IPS-18c (cell line): ENCODE measurements around the gene PARD3.

Experiments used
- H3K4me3 ChIP-seq: 2 replicates; pipeline ENCODE4 v1.7.0; 2013; ENCODE audit warnings: low read depth, mild to moderate bottlenecking, low read length, moderate library complexity; ENCODE audit not compliant: insufficient read depth
- H3K9me3 ChIP-seq: one replicate; pipeline ENCODE4 v1.6.1; 2013; ENCODE audit warnings: mild to moderate bottlenecking, low read length, moderate library complexity; ENCODE audit not compliant: control insufficient read depth, insufficient read depth

The PARD3 gene

GRCh38 chr10:34781711-34782110 lies 33.4 kb downstream of the PARD3 start:
- Histone ChIP-seq H3K4me3 (no peak overlapping the region), H3K9me3 (no peaks in the 10 kb centered on the region)

- Histone ChIP-seq H3K4me3 (no peak overlapping the region), H3K9me3 (no peaks in the 10 kb centered on the region)
Observed at GRCh38 chr10:34780818-34781380, 34.2 kb downstream of the PARD3 start.

- H3K4me3 ChIP-seq, result no peak overlapping the region
- H3K9me3 ChIP-seq, result no peaks in the 10 kb centered on the region
Observed at GRCh38 chr10:34778237-34778636, 36.9 kb downstream of the PARD3 start.

GRCh38 chr10:34776090-34776690 lies 38.9 kb downstream of the PARD3 start:
- H3K9me3 ChIP-seq, result no peaks in the 10 kb centered on the region
- no peak overlapping the region for H3K4me3 ChIP-seq

- Histone ChIP-seq H3K9me3 (no peaks in the 10 kb centered on the region), H3K4me3 (no peak overlapping the region)
Observed at GRCh38 chr10:34775044-34775637, 40.0 kb downstream of the PARD3 start.

- H3K4me3 ChIP-seq, result no peak overlapping the region
- no peaks in the 10 kb centered on the region for H3K9me3 ChIP-seq
Observed at GRCh38 chr10:34773636-34774630, 41.2 kb downstream of the PARD3 start.

- Histone ChIP-seq H3K4me3 (no peak overlapping the region), H3K9me3 (no peaks in the 10 kb centered on the region)
Observed at GRCh38 chr10:34771525-34771924, 43.6 kb downstream of the PARD3 start.

GRCh38 chr10:34771106-34771505 lies 44.0 kb downstream of the PARD3 start:
- Histone ChIP-seq H3K9me3 (no peaks in the 10 kb centered on the region), H3K4me3 (no peak overlapping the region)

GRCh38 chr10:34769899-34770298 lies 45.2 kb downstream of the PARD3 start:
- no peaks in the 10 kb centered on the region for H3K9me3 ChIP-seq
- no peak overlapping the region for H3K4me3 ChIP-seq

- Histone ChIP-seq H3K4me3 (no peak overlapping the region), H3K9me3 (no peaks in the 10 kb centered on the region)
Observed at GRCh38 chr10:34768972-34769330, 46.1 kb downstream of the PARD3 start.

- Histone ChIP-seq H3K4me3 (no peak overlapping the region), H3K9me3 (no peaks in the 10 kb centered on the region)
Observed at GRCh38 chr10:34768261-34768971, 46.7 kb downstream of the PARD3 start.

- no peak overlapping the region for H3K4me3 ChIP-seq
- H3K9me3 ChIP-seq, result no peaks in the 10 kb centered on the region
Observed at GRCh38 chr10:34766811-34767494, 48.1 kb downstream of the PARD3 start.

GRCh38 chr10:34766266-34766600 lies 48.9 kb downstream of the PARD3 start:
- H3K4me3 ChIP-seq, result no peak overlapping the region
- no peaks in the 10 kb centered on the region for H3K9me3 ChIP-seq

GRCh38 chr10:34764472-34764946 lies 50.6 kb downstream of the PARD3 start:
- no peak overlapping the region for H3K4me3 ChIP-seq
- H3K9me3 ChIP-seq, result no peaks in the 10 kb centered on the region

GRCh38 chr10:34762603-34763299 lies 52.3 kb downstream of the PARD3 start:
- Histone ChIP-seq H3K9me3 (no peaks in the 10 kb centered on the region), H3K4me3 (no peak overlapping the region)

- H3K4me3 ChIP-seq, result no peak overlapping the region
- H3K9me3 ChIP-seq, result no peaks in the 10 kb centered on the region
Observed at GRCh38 chr10:34762156-34762555, 52.9 kb downstream of the PARD3 start.
